ENCODE data around the gene HNRNPD.

HNRNPD gene

GRCh38 chr4:82360298-82361177 lies 13.3 kb downstream of the HNRNPD start:
- TF ChIP-seq CTCF (IDR thresholded peaks at IDR 0.05; ENCODE audit: extremely low read depth, insufficient read depth, missing control alignments), result peak; percentile 51
- DNase-seq (ENCODE audit: low spot score), result no peak
- in situ Hi-C loops (cut with MboI; ENCODE audit: low pct_unique_long_range_greater_than_20kb, low sequenced_read_pairs, unreplicated experiment), result no loop called here

GRCh38 chr4:82358847-82359246 lies 14.9 kb downstream of the HNRNPD start:
- in situ Hi-C loops (cut with MboI; ENCODE audit: low pct_unique_long_range_greater_than_20kb, low sequenced_read_pairs, unreplicated experiment), result no loop called here
- TF ChIP-seq CTCF (IDR thresholded peaks at IDR 0.05; ENCODE audit: extremely low read depth, insufficient read depth, missing control alignments), result no peak
- DNase-seq (ENCODE audit: low spot score), result no peak

- in situ Hi-C loops (cut with MboI; ENCODE audit: low pct_unique_long_range_greater_than_20kb, low sequenced_read_pairs, unreplicated experiment), result no loop called here
- no peak for TF ChIP-seq CTCF (IDR thresholded peaks at IDR 0.05; ENCODE audit: extremely low read depth, insufficient read depth, missing control alignments)
- DNase-seq (ENCODE audit: low spot score), result no peak
These were observed 16.2 kb downstream of the HNRNPD start for GRCh38 chr4:82357640-82358039.

- no peak for DNase-seq (ENCODE audit: low spot score)
- in situ Hi-C loops (cut with MboI; ENCODE audit: low pct_unique_long_range_greater_than_20kb, low sequenced_read_pairs, unreplicated experiment), result no loop called here
- no peak for TF ChIP-seq CTCF (IDR thresholded peaks at IDR 0.05; ENCODE audit: extremely low read depth, insufficient read depth, missing control alignments)
These were observed 19.0 kb downstream of the HNRNPD start for GRCh38 chr4:82354788-82355187.

GRCh38 chr4:82352825-82353366 lies 20.9 kb downstream of the HNRNPD start:
- in situ Hi-C loops (cut with MboI; ENCODE audit: low pct_unique_long_range_greater_than_20kb, low sequenced_read_pairs, unreplicated experiment), result no loop called here
- DNase-seq (ENCODE audit: low spot score), result no peak
- no peak for TF ChIP-seq CTCF (IDR thresholded peaks at IDR 0.05; ENCODE audit: extremely low read depth, insufficient read depth, missing control alignments)

GRCh38 chr4:82352118-82352824 lies 21.5 kb downstream of the HNRNPD start:
- DNase-seq (ENCODE audit: low spot score), result no peak
- TF ChIP-seq CTCF (IDR thresholded peaks at IDR 0.05; ENCODE audit: extremely low read depth, insufficient read depth, missing control alignments), result no peak
- in situ Hi-C loops (cut with MboI; ENCODE audit: low pct_unique_long_range_greater_than_20kb, low sequenced_read_pairs, unreplicated experiment), result no loop called here
